ENCODE results near the gene CLSTN2. TPM values are rescaled to one million over a fixed set of nuclear protein-coding genes. Genes with fewer than 3 reads are reported as not detected.

The CLSTN2 gene
- polyA plus RNA-seq, 3 donors = 1.4 to 1.8 (median 1.7) TPM

GRCh38 chr3:140187656-140188221 is 252.8 kb downstream of the CLSTN2 start:
- DNase-seq = no peak

- DNase-seq = no peak
Observed at GRCh38 chr3:140188285-140188684, 253.3 kb downstream of the CLSTN2 start.

GRCh38 chr3:140189267-140189666 is 254.3 kb downstream of the CLSTN2 start:
- no peak for DNase-seq

GRCh38 chr3:140189976-140190375 is 255.0 kb downstream of the CLSTN2 start:
- DNase-seq = no peak

DNA sequence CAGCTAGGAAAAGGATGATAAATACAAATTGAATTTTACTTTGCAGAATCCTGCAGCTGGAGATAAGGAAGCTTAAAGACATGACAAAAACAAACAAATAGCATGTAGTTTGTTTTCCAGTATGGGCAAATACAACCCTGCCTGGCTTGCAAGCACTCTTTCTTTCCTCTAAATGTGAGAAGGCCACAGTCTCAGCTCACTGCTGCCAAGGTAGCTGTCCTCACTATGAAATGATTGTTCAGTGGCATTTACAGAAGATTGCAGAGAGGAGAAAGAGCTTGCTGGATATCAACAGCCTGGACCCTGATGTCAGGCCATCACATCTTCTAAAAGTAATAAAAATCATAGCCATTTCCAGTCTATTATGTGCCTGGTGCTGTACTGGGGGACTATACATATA is 262.0 kb downstream of the CLSTN2 start:
- DNase-seq = no peak

GRCh38 chr3:140198242-140198641 is 263.3 kb downstream of the CLSTN2 start:
- DNase-seq = no peak

GRCh38 chr3:140199008-140199407 is 264.0 kb downstream of the CLSTN2 start:
- no peak for DNase-seq

GRCh38 chr3:140199743-140200142 is 264.8 kb downstream of the CLSTN2 start:
- no peak for DNase-seq

DNA sequence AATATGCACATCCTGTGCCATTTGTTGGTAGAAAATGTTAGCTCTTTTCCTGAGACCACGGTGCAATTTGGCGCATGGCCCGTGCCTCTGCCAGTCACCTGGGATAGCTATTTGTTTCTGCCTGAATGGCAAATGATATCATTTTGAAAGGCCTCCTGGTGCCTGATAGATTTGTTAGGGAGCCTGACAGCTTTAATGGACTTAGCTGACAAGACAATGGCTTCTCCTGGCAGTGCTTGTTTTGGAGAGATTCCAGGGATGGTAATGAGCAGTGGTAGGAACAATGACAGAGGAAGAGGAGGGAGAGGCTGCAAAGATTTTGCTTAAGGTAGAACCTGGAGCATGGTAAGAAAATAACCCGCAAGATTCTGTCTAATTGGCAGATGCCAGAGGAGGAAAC is 268.5 kb downstream of the CLSTN2 start:
- DNase-seq = no peak

DNA sequence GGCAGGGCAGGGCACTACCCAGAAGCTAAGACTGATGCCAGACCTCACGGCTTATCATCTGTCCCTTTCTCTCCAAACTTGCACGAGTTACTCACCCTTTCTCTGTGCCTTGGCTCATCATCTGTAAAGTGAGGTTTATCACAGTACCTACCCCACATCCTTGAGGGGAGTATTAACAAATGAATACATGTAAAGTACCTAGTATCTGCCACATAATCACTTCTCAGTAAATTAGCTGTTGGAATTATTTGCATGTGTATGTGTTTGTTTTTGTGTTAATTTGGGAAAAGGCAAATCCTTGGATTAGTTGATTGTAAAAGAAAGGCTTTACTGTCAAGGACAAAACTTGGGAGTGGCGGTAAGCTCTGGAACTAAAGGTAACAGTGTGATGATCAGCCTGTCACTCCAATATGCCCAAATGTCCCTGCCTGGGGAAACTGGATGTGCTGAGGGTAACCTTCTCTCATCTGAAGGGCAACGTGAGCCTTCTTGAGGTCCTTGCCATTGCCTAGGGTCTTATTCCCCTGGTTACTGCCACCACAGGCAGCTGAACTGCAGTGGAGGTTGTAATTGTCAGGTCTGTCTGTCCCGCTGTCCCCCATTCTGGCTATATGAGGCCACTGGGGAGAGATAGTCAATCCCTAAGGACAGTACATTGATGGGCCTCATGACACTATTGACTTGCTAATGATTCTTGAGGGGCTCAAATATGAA is 269.4 kb downstream of the CLSTN2 start:
- DNase-seq = no peak

DNA sequence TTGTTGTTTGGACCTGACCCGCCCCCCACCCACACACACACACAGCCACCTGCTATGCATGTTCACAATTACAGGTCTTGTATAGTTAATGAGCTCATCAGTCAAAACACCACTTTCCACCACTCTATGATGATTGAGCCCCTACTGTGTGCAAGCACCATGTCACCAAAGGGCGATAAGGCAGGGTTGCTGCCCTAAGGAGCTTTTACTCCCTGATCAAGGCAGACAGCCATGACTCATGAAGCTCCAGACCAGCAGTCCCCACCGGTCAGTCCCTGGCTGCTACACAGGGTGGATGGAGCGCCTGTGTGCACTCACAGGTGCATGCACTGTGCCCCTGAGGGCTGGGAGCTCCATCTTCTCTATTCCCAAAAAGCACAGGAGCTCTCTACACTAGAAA is 270.6 kb downstream of the CLSTN2 start:
- no peak for DNase-seq

DNA sequence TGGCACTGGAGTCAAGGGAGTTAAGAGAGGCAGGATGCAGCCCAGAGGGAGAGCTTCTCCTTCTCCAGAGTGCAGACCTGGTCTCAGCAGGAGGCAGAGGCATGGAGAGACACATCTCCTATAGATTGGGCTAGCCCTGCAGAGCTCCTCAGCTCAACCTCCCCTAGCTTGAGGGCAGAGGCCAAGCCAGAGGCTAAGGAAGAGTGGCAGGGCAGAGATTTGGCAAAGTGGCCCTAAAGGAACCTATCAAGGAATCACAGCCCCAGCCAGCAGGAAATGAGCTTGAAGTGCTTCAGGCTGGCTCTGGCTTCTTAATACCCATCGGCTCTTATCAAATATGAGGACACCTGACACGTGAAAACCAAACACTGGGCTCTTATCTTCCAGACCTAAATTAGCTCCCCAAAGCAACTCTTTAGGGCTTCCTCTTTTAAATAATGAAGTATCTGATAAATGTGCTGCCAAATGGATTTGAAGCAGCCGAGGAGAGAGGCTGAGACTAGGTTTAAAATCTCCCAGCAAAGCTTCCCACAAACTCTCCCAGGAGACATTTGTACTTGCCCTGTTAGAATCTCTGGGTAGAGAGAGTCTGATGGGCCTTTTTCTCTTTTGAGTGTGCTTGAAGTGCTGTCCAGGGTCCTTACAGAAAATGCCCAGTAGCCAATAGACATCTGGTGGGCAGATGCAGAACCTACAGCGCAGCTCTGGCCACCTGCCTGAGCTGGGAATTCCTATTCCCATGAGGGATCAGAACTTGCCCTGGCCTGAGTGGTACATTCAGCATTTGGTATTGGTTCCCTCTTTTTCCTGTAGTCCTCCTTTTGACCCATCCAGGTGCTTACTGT is 271.4 kb downstream of the CLSTN2 start:
- DNase-seq = peak; percentile 71

- no peak for DNase-seq
Observed at GRCh38 chr3:140207541-140207940, 272.6 kb downstream of the CLSTN2 start.

DNA sequence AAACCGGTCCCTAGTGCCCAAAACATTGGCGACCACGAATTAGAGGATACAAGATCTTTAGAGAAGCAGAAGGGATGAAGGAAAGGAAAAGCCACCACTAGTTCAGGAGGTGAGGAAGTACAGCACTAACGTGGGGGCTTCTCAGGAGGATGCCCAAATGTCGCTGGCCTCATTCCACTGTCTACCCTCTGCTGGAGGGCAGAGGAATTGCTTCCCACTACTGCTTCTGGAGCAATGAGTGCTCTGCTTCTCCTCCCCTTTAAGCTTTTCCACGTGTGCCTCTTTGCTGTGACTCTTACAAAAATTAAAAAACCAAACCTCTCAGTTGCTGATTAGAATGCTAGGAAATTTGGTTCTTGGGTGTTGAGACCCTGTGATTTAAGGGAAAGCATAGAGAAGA is 281.3 kb downstream of the CLSTN2 start:
- no peak for DNase-seq

DNA sequence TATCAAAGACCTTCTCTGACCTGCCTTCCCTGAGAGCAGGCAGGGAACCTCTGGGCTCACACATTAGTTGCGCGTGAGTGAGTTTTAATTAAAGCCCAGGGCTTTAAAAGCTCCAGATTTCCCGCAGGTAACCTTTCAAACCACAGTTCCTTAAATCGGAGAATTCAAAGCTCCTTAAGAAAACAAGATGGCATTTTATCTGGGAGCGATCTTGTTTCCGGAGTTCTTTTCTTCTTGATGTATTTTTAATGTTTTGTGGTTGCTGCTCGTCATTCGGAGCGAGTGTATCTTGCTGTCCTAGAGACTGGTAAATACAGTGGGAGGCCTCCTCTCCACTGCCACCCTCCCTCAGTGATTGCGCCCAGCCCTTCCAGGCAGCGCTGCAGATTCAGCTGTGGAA is 284.3 kb downstream of the CLSTN2 start:
- DNase-seq = peak; percentile 41

GRCh38 chr3:140219923-140220452 is 285.0 kb downstream of the CLSTN2 start:
- no peak for DNase-seq

- no peak for DNase-seq
Observed at GRCh38 chr3:140223197-140223596, 288.2 kb downstream of the CLSTN2 start.

- DNase-seq = no peak
Observed at GRCh38 chr3:140223631-140224030, 288.6 kb downstream of the CLSTN2 start.

DNA sequence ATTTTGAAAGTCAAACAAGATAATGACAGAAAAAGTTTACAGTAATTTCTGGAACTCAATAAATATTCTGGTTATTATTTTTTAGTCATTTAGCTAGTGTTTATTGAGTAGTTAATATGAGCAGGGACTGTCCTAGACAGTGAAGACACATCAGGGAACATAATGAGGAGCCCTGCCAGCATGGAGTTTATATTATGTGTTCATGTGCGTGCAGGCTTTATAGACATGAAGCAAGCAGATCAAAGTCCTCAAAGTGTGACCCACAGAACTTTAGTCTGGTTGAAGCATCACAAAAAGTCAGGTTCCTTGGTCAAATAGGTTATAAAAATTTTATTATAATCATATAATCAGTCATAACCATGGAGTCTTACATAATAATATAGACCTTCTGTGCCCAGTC is 289.3 kb downstream of the CLSTN2 start:
- no peak for DNase-seq

- no peak for DNase-seq
Observed at GRCh38 chr3:140225996-140226395, 291.0 kb downstream of the CLSTN2 start.

DNA sequence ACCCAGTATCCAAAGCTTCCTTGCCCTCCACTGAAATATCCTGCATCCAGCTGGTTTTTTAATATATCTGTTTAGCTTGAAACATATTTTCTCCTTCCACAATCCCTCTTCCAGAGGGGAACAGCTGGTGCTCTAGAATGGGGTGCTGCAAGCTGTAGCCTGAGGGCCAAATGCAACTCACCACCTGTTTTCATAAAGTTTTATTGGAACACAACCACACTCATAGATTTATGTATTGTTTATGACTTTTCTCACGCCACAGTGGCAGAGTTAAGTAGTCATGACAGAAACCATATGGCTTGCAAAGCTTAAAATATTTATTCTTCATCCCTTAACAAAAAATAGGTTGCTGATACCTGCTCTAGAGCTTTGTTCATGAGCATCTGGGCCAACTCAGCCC is 298.7 kb downstream of the CLSTN2 start:
- no peak for DNase-seq

GRCh38 chr3:140234256-140234655 is 299.3 kb downstream of the CLSTN2 start:
- DNase-seq = no peak

Measured in renal pelvis (tissue), 4 donors.